Cerebellar cortex (tissue), 1 donor: ENCODE data around the gene PSMA5.

Experiments
- DNase-seq: peaks from one replicate; pipeline ENCODE4 v3.0.0-alpha.2; 2015; ENCODE audit warnings: low spot score

Gene PSMA5

GRCh38 chr1:109367626-109368025 is 58.6 kb downstream of the PSMA5 start:
- no peak for DNase-seq

- DNase-seq: no peak
These were observed 60.5 kb downstream of the PSMA5 start for GRCh38 chr1:109365642-109366204.

DNA sequence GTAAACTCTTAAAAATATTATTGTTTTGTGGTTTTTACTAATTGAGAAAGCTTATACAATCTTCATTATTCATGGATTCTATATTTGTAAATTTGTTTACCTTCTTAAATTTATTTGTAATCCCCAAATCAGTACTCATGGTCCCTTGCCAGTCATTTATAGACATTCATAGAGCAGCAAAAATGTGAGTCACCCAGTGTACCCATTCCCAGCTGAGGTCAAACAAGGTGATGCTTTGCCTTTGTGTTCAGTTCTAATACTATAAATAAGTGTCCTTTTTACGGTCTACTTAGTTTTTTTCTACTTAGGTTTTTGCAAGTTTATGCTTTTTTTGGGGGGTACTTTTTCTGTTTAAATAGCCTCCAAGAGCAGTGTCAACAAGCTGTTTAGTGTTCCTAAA is 64.6 kb downstream of the PSMA5 start:
- no peak for DNase-seq

DNA sequence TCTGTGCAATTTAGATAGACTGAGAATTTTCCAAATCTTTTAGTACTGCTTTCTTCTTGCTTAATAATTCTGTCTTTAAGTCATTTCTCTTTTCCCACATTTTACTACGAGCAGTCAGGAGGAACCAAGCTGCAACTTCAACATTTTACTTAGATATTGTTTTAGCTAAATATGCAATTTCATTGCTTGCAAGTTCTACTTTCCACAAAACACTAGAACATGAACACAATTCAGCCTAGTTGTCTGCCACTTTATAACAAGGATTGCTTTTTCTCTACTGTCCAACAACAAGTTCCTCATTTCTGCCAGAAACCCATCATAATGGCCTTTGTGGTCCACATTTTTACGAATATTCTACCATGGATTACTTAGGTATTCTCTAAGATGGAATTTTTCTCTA is 65.2 kb downstream of the PSMA5 start:
- DNase-seq: no peak

- no peak for DNase-seq
These were observed 68.6 kb downstream of the PSMA5 start for GRCh38 chr1:109357616-109358015.

DNA sequence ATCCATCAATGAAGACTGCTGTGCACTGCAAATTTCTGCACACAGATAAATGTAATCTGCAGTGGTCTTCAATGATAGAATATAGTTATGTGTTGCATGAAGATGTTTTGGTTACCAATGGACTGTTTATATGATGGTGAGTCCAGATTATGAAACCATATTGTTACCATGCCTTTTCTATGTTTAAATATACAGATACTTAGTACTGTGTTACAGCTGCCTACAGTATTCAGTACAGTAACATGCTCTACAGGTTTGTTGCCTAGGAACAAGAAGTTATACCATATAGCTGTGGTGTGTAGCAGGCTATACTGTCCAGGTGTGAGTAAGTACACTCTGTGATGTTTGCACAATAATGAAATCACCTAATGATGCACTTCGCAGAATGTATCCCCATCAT is 69.3 kb downstream of the PSMA5 start:
- DNase-seq: no peak

DNA sequence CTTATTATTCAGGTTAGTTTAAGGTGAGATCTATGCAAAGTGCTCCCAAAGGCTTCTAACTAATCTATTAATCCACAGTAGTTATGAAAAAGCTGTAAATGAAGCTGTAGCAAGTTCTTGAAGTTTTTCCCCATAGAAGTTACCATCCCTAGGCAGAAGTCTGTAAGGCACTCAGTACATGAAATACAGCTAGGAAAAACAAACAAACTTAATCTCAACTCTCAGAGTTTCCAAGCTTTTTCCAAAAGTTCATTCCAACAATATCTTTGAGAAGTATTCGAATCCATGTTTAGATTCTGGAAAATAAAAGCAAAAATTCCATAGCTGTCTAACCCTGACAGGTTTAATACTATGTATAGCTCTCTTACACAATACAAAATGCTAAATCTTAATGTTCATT is 69.7 kb downstream of the PSMA5 start:
- no peak for DNase-seq

DNA sequence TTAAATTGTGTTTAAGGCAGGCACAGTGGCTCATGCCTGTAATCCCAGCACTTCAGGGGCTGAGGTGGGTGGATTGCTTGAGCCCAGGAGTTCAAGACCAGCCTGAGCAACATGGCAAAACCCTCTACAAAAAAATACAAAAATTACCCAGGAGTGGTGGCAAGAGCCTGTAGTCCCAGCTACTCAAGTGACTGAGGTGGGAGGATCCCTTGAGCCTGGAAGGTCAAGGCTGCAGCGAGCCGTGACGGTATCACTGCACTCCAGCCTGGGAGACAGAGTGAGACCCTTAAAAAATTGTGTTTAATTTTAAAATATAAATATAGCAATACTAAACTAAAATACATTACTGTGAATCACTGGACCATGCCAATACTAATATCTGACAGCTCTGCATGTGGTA is 71.3 kb downstream of the PSMA5 start:
- DNase-seq: no peak

DNA sequence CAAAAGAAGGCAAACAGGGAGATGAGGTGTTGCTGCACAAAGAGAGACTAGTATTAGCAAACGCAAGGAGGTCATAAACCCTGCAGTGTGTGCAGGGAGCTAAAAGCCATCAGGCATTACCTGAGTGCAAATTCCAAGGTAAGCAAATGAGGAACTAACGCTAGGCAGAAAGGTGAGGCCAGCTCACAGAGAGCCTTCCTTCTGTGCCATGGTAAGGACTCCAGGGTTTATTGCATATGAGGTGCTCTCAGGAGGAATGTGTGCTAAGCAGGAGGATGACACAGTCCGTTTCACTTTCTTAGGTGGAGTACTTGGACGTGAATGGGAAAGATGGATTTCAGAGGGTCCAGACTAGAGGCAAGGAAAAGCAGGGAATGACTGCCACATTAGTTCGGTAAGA is 74.8 kb downstream of the PSMA5 start:
- DNase-seq: no peak

- DNase-seq: no peak
These were observed 75.6 kb downstream of the PSMA5 start for GRCh38 chr1:109350655-109351054.

GRCh38 chr1:109350182-109350581 is 76.1 kb downstream of the PSMA5 start:
- DNase-seq: no peak
